Activated CD4-positive, alpha-beta T cell treated with anti-CD3 and anti-CD28 coated beads, Interleukin-2, amount 10 ng/mL, durations not matched to agents 24 days and 14 days (primary cell): ENCODE results near the gene TTL. TPM values are rescaled to one million over a fixed set of nuclear protein-coding genes. Genes with fewer than 3 reads are reported as not detected.
"Not testable (repeated sequence)": the region's sequence is repeated elsewhere in the genome, so short reads cannot be mapped to it uniquely, and the experiment has no call there.

ENCODE experiments used
- DNase-seq: peaks from one replicate; pipeline ENCODE4 v3.0.0; 2022
- H3K27ac Mint-ChIP-seq: one replicate; pipeline ENCODE4 v1.8.0; 2022; ENCODE audit warnings: mild to moderate bottlenecking, mixed read lengths
- H3K27me3 Mint-ChIP-seq: one replicate; pipeline ENCODE4 v1.8.0; 2022; ENCODE audit warnings: mixed read lengths
- H3K36me3 Mint-ChIP-seq: one replicate; pipeline ENCODE4 v1.8.0; 2022; ENCODE audit warnings: low read depth, mild to moderate bottlenecking, mixed read lengths
- H3K4me1 Mint-ChIP-seq: one replicate; pipeline ENCODE4 v1.8.0; 2021; ENCODE audit warnings: mixed read lengths
- H3K4me3 Mint-ChIP-seq: one replicate; pipeline ENCODE4 v1.8.0; 2022; ENCODE audit warnings: mild to moderate bottlenecking, moderate library complexity, mixed read lengths
- H3K9me3 Mint-ChIP-seq: one replicate; pipeline ENCODE4 v1.8.0; 2021; ENCODE audit warnings: mixed read lengths
- intact Hi-C: fragments of 100-400 bp; cut with micrococcal nuclease; formaldehyde crosslinking; loops from one replicate; pipeline ENCODE4 v1.15.1; 2023
- total RNA-seq: library from RNA; stranded (reverse); gene quantifications from 2 replicates; pipeline ENCODE4 v1.2.3, GENCODE V29; 2022

Gene TTL
- total RNA-seq, 1 donor from 2014 or later: 44.6 TPM

GRCh38 chr2:112483831-112484230, 1.9 kb downstream of the TTL start:
- H3K27ac Mint-ChIP-seq: no peak overlapping the region
- H3K9me3 Mint-ChIP-seq: no peaks in the 10 kb centered on the region
- peaks cover under 1% of the 10 kb centered on the region for H3K27me3 Mint-ChIP-seq
- peak overlapping the region; percentile 95 for H3K4me3 Mint-ChIP-seq
- no peak for DNase-seq
- H3K4me1 Mint-ChIP-seq: peaks cover 48% of the 10 kb centered on the region
- intact Hi-C loops: loop anchor here (2.0 to 5.0 kb wide), 2 partner anchors 163 to 599 kb away; partner anchors contain the start of genes ANAPC1 and SLC20A1
- peaks cover 33% of the 10 kb centered on the region for H3K36me3 Mint-ChIP-seq

GRCh38 chr2:112485849-112486248, 3.9 kb downstream of the TTL start:
- Mint-ChIP-seq H3K4me1 (peaks cover 45% of the 10 kb centered on the region), H3K36me3 (peaks cover 40% of the 10 kb centered on the region), H3K27ac (no peak overlapping the region), H3K4me3 (no peak overlapping the region), H3K27me3 (no peaks in the 10 kb centered on the region), H3K9me3 (no peaks in the 10 kb centered on the region)
- DNase-seq: no peak
- intact Hi-C loops: no loop called here

- Mint-ChIP-seq H3K4me1 (peaks cover 39% of the 10 kb centered on the region), H3K9me3 (no peaks in the 10 kb centered on the region), H3K4me3 (no peak overlapping the region), H3K36me3 (peaks cover 41% of the 10 kb centered on the region), H3K27me3 (no peaks in the 10 kb centered on the region), H3K27ac (peak overlapping the region; percentile 35)
- DNase-seq: no peak
- intact Hi-C loops: loop anchor here (1.0 kb wide), 1 partner anchor 232 kb away; the partner anchor contains the start of gene ZC3H8
These were observed 4.9 kb downstream of the TTL start for GRCh38 chr2:112486895-112487294.

GRCh38 chr2:112487444-112487961, 5.5 kb downstream of the TTL start:
- H3K27ac Mint-ChIP-seq: peak overlapping the region; percentile 24
- H3K9me3 Mint-ChIP-seq: no peaks in the 10 kb centered on the region
- peaks cover 40% of the 10 kb centered on the region for H3K36me3 Mint-ChIP-seq

GRCh38 chr2:112488201-112488600, 6.2 kb downstream of the TTL start:
- Mint-ChIP-seq H3K27me3 (no peaks in the 10 kb centered on the region), H3K36me3 (peaks cover 38% of the 10 kb centered on the region), H3K4me3 (no peak overlapping the region), H3K4me1 (peaks cover 34% of the 10 kb centered on the region), H3K27ac (no peak overlapping the region), H3K9me3 (no peaks in the 10 kb centered on the region)
- intact Hi-C loops: no loop called here
- no peak for DNase-seq

More at GRCh38 chr2:112487444-112487961, 5.5 kb downstream of the TTL start:
- Mint-ChIP-seq H3K4me1 (peaks cover 39% of the 10 kb centered on the region), H3K27me3 (no peaks in the 10 kb centered on the region), H3K4me3 (no peak overlapping the region)
- DNase-seq: no peak
- intact Hi-C loops: loop anchor here (1.0 kb wide), 1 partner anchor 232 kb away; the partner anchor contains the start of gene ZC3H8

GRCh38 chr2:112491946-112492345, 10.0 kb downstream of the TTL start:
- Mint-ChIP-seq H3K4me3 (no peak overlapping the region), H3K36me3 (peaks cover 21% of the 10 kb centered on the region), H3K27me3 (no peaks in the 10 kb centered on the region), H3K4me1 (peaks cover 8% of the 10 kb centered on the region), H3K9me3 (no peaks in the 10 kb centered on the region), H3K27ac (no peak overlapping the region)
- intact Hi-C loops: no loop called here
- DNase-seq: no peak

- intact Hi-C loops: no loop called here
- Mint-ChIP-seq H3K27ac (no peak overlapping the region), H3K4me1 (peaks cover 2% of the 10 kb centered on the region), H3K4me3 (no peak overlapping the region), H3K27me3 (no peaks in the 10 kb centered on the region), H3K36me3 (peaks cover 17% of the 10 kb centered on the region), H3K9me3 (no peaks in the 10 kb centered on the region)
- peak; percentile 48 for DNase-seq
These were observed 11.1 kb downstream of the TTL start for GRCh38 chr2:112493048-112493447.

- H3K27me3 Mint-ChIP-seq: no peaks in the 10 kb centered on the region
- H3K36me3 Mint-ChIP-seq: peaks cover 18% of the 10 kb centered on the region
- H3K9me3 Mint-ChIP-seq: no peaks in the 10 kb centered on the region
- intact Hi-C loops: no loop called here
- peak; percentile 44 for DNase-seq
- H3K4me1 Mint-ChIP-seq: peaks cover 2% of the 10 kb centered on the region
- H3K27ac Mint-ChIP-seq: no peak overlapping the region
- H3K4me3 Mint-ChIP-seq: no peak overlapping the region
These were observed 12.1 kb downstream of the TTL start for GRCh38 chr2:112493858-112494648.

- H3K9me3 Mint-ChIP-seq: no peaks in the 10 kb centered on the region
These were observed 12.9 kb downstream of the TTL start for GRCh38 chr2:112494828-112495227.

GRCh38 chr2:112495878-112496277, 13.9 kb downstream of the TTL start:
- H3K27ac Mint-ChIP-seq, H3K27me3 Mint-ChIP-seq, H3K9me3 Mint-ChIP-seq, intact Hi-C loops, H3K4me1 Mint-ChIP-seq, H3K4me3 Mint-ChIP-seq: not testable (repeated sequence)
- peak; percentile 44 for DNase-seq
- peaks cover 12% of the 10 kb centered on the region for H3K36me3 Mint-ChIP-seq

More at GRCh38 chr2:112494828-112495227, 12.9 kb downstream of the TTL start:
- Mint-ChIP-seq H3K27me3 (no peaks in the 10 kb centered on the region), H3K27ac (no peak overlapping the region), H3K36me3 (peaks cover 15% of the 10 kb centered on the region), H3K4me3 (no peak overlapping the region), H3K4me1 (no peaks in the 10 kb centered on the region)
- intact Hi-C loops: no loop called here
- DNase-seq: peak; percentile 21

- H3K4me1 Mint-ChIP-seq, H3K9me3 Mint-ChIP-seq, H3K27ac Mint-ChIP-seq, H3K27me3 Mint-ChIP-seq, H3K4me3 Mint-ChIP-seq, intact Hi-C loops: not testable (repeated sequence)
- peak; percentile 84 for DNase-seq
- H3K36me3 Mint-ChIP-seq: peaks cover 19% of the 10 kb centered on the region
These were observed 19.0 kb downstream of the TTL start for GRCh38 chr2:112500850-112501484.

GRCh38 chr2:112509239-112509998, 27.5 kb downstream of the TTL start:
- intact Hi-C loops, H3K4me3 Mint-ChIP-seq, H3K27ac Mint-ChIP-seq, H3K27me3 Mint-ChIP-seq, H3K4me1 Mint-ChIP-seq, DNase-seq, H3K9me3 Mint-ChIP-seq: not testable (repeated sequence)
- peaks cover 19% of the 10 kb centered on the region for H3K36me3 Mint-ChIP-seq

- H3K36me3 Mint-ChIP-seq: peaks cover 49% of the 10 kb centered on the region
- DNase-seq: no peak
- H3K9me3 Mint-ChIP-seq: peaks cover 11% of the 10 kb centered on the region
- H3K4me3 Mint-ChIP-seq: no peak overlapping the region
- intact Hi-C loops: no loop called here
- no peaks in the 10 kb centered on the region for H3K27me3 Mint-ChIP-seq
- no peaks in the 10 kb centered on the region for H3K4me1 Mint-ChIP-seq
- H3K27ac Mint-ChIP-seq: no peak overlapping the region
These were observed 34.8 kb downstream of the TTL start for GRCh38 chr2:112516801-112517200.
